GM19035 (cell line): Measurements from ENCODE around the gene NDE1.
"Not testable (repeated sequence)": the region's sequence is repeated elsewhere in the genome, so short reads cannot be mapped to it uniquely, and the experiment has no call there.

Experiments used
- ATAC-seq: cut with Tn5 transposase; IDR thresholded peaks from one replicate; pipeline ENCODE4 v1.9.1; 2021; ENCODE audit not compliant: unreplicated experiment

Gene NDE1

GRCh38 chr16:15650019-15650697 lies at the start of gene NDE1:
NDE1 (plus strand) TSS chr16:15650245; CDS start chr16:15664779, 14,534 bp downstream.
- peak; percentile 82 for ATAC-seq

GRCh38 chr16:15601212-15601879 lies 48.7 kb upstream of the NDE1 start:
- ATAC-seq, result no peak

- ATAC-seq, result no peak
Observed at GRCh38 chr16:15602285-15603044, 47.6 kb upstream of the NDE1 start.

- ATAC-seq, result no peak
Observed at GRCh38 chr16:15604460-15605440, 45.3 kb upstream of the NDE1 start.

GRCh38 chr16:15605839-15606517 lies 44.1 kb upstream of the NDE1 start:
- ATAC-seq, result no peak

- no peak for ATAC-seq
Observed at GRCh38 chr16:15606518-15607220, 43.4 kb upstream of the NDE1 start.

- not testable (repeated sequence) for ATAC-seq
Observed at GRCh38 chr16:15607221-15607699, 42.8 kb upstream of the NDE1 start.

GRCh38 chr16:15607700-15608396 lies 42.2 kb upstream of the NDE1 start:
- no peak for ATAC-seq

- ATAC-seq, result no peak
Observed at GRCh38 chr16:15608398-15609285, 41.4 kb upstream of the NDE1 start.

GRCh38 chr16:15609286-15609649 lies 40.8 kb upstream of the NDE1 start:
- ATAC-seq, result no peak

GRCh38 chr16:15610369-15610871 lies 39.6 kb upstream of the NDE1 start:
- no peak for ATAC-seq

- ATAC-seq, result no peak
Observed at GRCh38 chr16:15611610-15612009, 38.4 kb upstream of the NDE1 start.

- ATAC-seq, result no peak
Observed at GRCh38 chr16:15613676-15614075, 36.4 kb upstream of the NDE1 start.

- no peak for ATAC-seq
Observed at GRCh38 chr16:15616012-15616411, 34.0 kb upstream of the NDE1 start.

- no peak for ATAC-seq
Observed at GRCh38 chr16:15616475-15617165, 33.4 kb upstream of the NDE1 start.

GRCh38 chr16:15617901-15618300 lies 32.1 kb upstream of the NDE1 start:
- no peak for ATAC-seq

GRCh38 chr16:15618392-15618791 lies 31.7 kb upstream of the NDE1 start:
- no peak for ATAC-seq
